Measurements from ENCODE around the gene HOXA7. TPM values are rescaled to one million over a fixed set of nuclear protein-coding genes. Genes with fewer than 3 reads are reported as not detected.

HOXA7 gene
- total RNA-seq, 6 experiments from 2014 or later = 6.2 to 8.2 (median 6.8) TPM

Small RNA genes lying within 50 kb of the gene (microRNA-seq; reads per million reads assigned to microRNA genes)
- gene MIR196B = 7,181 reads per million, percentile 92 among the genes with 10 or more reads in this experiment

Other genes starting within 250 kb of the HOXA7 start
- under 1 TPM; 0.28 to 0.81 (median 0.45) TPM for gene HOXA1, start 60.7 kb downstream of the HOXA7 start, total RNA-seq (2021; fragmentation: NEBNext Ultra II Directional; extraction: Animal tissue kit (Norgen Biotek cat#: 25700))
- under 1 TPM in 3 of 6 experiments, not detected in 3; 0.10 to 0.17 (median 0.14) TPM for gene HOXA2, start 54.0 kb downstream of the HOXA7 start, total RNA-seq (2021; fragmentation: NEBNext Ultra II Directional; extraction: Animal tissue kit (Norgen Biotek cat#: 25700))
- 1 to 10 TPM in 1 of 6 experiments, under 1 TPM in 5; 0.38 to 1.0 (median 0.47) TPM for gene HOXA4, start 25.9 kb downstream of the HOXA7 start, total RNA-seq (2021; fragmentation: NEBNext Ultra II Directional; extraction: Animal tissue kit (Norgen Biotek cat#: 25700))
- gene HOXA5, start 13.0 kb downstream of the HOXA7 start, total RNA-seq (2021; fragmentation: NEBNext Ultra II Directional; extraction: Animal tissue kit (Norgen Biotek cat#: 25700)) = 1 to 10 TPM; 2.0 to 3.8 (median 2.8) TPM
- 1 to 10 TPM; 2.3 to 3.8 (median 2.8) TPM for gene HOXA6, start 8.9 kb downstream of the HOXA7 start, total RNA-seq (2021; fragmentation: NEBNext Ultra II Directional; extraction: Animal tissue kit (Norgen Biotek cat#: 25700))
- 1 to 10 TPM in 3 of 6 experiments, under 1 TPM in 3; 0.33 to 1.9 (median 1.1) TPM for gene HOXA3, start 4.1 kb downstream of the HOXA7 start, total RNA-seq (2021; fragmentation: NEBNext Ultra II Directional; extraction: Animal tissue kit (Norgen Biotek cat#: 25700))
- gene HOXA9, start 8.9 kb upstream of the HOXA7 start, total RNA-seq (2021; fragmentation: NEBNext Ultra II Directional; extraction: Animal tissue kit (Norgen Biotek cat#: 25700)) = 10 to 100 TPM; 25.2 to 37.0 (median 26.7) TPM
- gene HOXA10, start 17.6 kb upstream of the HOXA7 start, total RNA-seq (2021; fragmentation: NEBNext Ultra II Directional; extraction: Animal tissue kit (Norgen Biotek cat#: 25700)) = 10 to 100 TPM; 38.9 to 43.5 (median 41.1) TPM
- 10 to 100 TPM; 33.1 to 42.1 (median 39.1) TPM for gene HOXA11, start 28.6 kb upstream of the HOXA7 start, total RNA-seq (2021; fragmentation: NEBNext Ultra II Directional; extraction: Animal tissue kit (Norgen Biotek cat#: 25700))
- gene HOXA13, start 43.4 kb upstream of the HOXA7 start, total RNA-seq (2021; fragmentation: NEBNext Ultra II Directional; extraction: Animal tissue kit (Norgen Biotek cat#: 25700)) = 10 to 100 TPM; 11.1 to 16.0 (median 13.1) TPM
- gene EVX1, start 86.1 kb upstream of the HOXA7 start, total RNA-seq (2021; fragmentation: NEBNext Ultra II Directional; extraction: Animal tissue kit (Norgen Biotek cat#: 25700)) = not detected

Measured in HFFc6 (cell line).